Stimulated activated CD4-positive, alpha-beta T cell treated with anti-CD3 and anti-CD28 coated beads, Interleukin-15, amount 100 ng/mL, for 1 hour (primary cell): ENCODE results near the gene KCNF1.

Experiments used
- DNase-seq, 2 donors: peaks; one replicate each; pipeline ENCODE4 v3.0.0-alpha.2; 2020; ENCODE audit warnings: low read depth in 1 of 2, low spot score in 1 of 2

KCNF1 gene

DNA sequence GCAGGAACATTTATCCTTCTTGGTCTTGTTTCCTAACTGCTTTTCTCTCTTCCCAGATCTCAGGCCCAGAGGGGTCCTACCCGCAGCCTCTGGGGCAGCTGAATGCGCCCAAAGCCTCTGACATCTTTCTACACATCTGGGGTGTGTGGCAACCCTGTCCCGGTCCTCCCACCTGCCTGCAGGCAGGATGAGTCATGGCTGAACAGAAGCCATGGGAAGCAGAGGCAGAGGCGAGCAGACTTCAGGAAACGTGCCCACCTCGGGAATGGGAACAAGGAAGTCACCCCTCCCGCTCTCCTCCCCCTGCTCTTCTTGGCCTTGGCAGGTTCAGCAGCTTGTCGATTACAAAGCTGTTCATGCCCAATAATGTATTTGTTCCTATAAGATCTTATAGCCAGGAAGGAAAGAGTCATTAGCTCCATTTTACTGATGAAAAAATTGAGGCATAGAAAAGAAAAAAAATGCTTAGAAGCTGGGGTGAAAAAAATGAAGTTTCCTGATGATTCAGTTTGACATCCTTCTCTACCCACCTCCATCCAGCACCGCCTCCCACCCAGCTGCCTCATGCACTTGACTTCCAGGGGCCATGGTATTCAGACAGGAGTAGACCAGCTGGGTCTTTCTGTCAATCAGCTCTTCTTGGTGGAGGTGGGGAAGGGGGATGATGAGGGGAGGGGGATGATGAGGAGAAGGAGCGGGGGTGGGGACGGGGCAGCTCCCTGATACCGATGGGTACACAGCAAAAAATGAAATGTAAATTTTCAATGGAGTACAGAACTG is 10.4 kb upstream of the KCNF1 start:
- DNase-seq, result no peak

GRCh38 chr2:10903861-10904210 is 7.9 kb upstream of the KCNF1 start:
- DNase-seq, result no peak

- no peak for DNase-seq
These were observed 7.3 kb upstream of the KCNF1 start for GRCh38 chr2:10904455-10904854.

GRCh38 chr2:10905006-10905861 is 6.5 kb upstream of the KCNF1 start:
- no peak for DNase-seq

DNA sequence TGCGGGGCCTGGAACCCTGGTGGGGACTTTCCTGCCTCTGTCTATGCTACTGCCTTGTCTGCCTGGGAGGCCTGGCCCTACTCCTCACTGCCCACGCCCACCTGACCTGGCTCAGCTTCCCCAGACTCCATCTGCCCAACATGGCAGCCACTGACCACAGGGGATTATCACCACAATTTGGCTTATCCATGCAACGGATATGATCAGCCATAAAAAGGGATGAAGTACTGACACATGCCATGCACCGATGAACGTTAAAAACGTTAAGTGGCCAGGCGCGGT is 5.9 kb upstream of the KCNF1 start:
- DNase-seq, result no peak

GRCh38 chr2:10906926-10907625 is 4.7 kb upstream of the KCNF1 start:
- no peak for DNase-seq

- DNase-seq, result no peak
These were observed 3.5 kb upstream of the KCNF1 start for GRCh38 chr2:10908195-10908594.

- no peak for DNase-seq
These were observed 2.4 kb upstream of the KCNF1 start for GRCh38 chr2:10909050-10909995.

GRCh38 chr2:10909996-10910341 is 1.8 kb upstream of the KCNF1 start:
- DNase-seq, result no peak

- no peak for DNase-seq
These were observed 1.1 kb upstream of the KCNF1 start for GRCh38 chr2:10910625-10911024.

DNA sequence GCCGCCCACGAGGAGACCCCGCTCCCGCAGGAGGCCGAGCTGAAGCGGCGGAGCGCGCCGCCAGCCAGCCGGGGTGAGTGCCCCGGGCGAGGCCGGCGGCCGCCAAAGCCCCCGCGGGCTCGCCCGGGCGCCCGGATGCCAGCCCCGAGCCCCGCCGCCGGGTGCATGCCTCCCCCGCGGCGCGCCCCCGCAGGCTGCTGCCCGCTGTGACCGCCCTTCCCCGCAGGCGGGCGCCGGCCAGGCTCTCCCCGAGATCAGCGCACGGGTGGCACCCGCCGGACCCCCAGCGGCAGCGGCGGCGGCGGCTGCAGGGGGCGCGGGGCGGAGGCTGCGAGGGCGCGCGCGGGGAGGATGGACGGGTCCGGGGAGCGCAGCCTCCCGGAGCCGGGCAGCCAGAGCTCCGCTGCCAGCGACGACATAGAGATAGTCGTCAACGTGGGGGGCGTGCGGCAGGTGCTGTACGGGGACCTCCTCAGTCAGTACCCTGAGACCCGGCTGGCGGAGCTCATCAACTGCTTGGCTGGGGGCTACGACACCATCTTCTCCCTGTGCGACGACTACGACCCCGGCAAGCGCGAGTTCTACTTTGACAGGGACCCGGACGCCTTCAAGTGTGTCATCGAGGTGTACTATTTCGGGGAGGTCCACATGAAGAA is 470 bp downstream of the KCNF1 start:
- DNase-seq, result no peak

DNA sequence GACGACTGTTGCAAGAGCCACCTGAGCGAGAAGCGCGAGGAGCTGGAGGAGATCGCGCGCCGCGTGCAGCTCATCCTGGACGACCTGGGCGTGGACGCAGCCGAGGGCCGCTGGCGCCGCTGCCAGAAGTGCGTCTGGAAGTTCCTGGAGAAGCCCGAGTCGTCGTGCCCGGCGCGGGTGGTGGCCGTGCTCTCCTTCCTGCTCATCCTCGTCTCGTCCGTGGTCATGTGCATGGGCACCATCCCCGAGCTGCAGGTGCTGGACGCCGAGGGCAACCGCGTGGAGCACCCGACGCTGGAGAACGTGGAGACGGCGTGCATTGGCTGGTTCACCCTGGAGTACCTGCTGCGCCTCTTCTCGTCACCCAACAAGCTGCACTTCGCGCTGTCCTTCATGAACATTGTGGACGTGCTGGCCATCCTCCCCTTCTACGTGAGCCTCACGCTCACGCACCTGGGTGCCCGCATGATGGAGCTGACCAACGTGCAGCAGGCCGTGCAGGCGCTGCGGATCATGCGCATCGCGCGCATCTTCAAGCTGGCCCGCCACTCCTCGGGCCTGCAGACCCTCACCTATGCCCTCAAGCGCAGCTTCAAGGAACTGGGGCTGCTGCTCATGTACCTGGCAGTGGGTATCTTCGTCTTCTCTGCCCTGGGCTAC is 1.2 kb downstream of the KCNF1 start:
- no peak for DNase-seq

DNA sequence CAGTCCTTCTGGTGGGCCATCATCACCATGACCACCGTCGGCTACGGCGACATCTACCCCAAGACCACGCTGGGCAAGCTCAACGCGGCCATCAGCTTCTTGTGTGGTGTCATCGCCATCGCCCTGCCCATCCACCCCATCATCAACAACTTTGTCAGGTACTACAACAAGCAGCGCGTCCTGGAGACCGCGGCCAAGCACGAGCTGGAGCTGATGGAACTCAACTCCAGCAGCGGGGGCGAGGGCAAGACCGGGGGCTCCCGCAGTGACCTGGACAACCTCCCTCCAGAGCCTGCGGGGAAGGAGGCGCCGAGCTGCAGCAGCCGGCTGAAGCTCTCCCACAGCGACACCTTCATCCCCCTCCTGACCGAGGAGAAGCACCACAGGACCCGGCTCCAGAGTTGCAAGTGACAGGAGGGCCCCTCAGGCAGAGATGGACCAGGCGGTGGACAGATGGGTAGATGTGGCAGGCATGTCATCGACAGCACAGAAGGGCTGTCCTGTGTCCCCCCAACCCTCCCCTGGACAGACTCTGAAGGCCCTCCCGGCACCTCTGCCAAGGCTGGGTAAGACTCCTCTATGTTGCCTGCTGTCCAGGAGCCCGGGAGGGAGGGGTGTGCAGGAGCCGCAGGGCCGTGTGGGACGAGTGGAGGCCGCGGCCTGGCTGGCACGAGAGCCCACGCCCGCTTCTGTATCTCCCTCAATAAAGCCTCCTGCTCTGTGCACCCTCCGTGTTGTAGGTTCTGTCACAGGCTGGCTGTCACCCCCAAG is 2.0 kb downstream of the KCNF1 start:
- no peak for DNase-seq

- no peak for DNase-seq
These were observed 2.5 kb downstream of the KCNF1 start for GRCh38 chr2:10914272-10914693.

- no peak for DNase-seq
These were observed 3.5 kb downstream of the KCNF1 start for GRCh38 chr2:10915236-10915635.

DNA sequence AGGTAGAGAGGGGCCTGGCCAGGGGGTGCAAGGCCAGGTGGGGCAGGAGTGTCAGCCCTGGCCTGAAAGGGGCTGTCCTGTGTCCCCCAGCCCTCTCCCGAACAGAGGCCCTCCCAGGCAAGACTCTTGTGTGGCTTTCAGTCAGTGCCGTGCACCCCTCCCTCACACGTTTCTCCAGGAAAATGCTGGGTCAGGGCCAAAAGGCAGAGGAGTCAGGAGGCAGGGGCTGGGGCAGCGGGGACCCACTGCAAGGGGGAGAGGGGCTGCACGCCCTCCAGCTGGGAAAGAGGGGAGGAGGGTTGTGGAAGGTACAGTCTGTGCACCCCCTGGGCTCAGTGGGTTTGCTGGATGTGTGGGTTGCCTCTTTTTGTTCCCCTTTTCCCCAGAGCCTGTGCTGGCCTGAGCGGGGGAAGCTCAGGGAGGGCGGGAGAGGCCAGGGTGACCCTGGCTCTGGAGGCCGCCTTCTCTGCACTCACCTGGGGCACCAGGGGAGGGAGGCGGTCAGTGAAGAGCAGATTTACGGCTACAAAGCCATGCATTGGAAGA is 4.1 kb downstream of the KCNF1 start:
- DNase-seq, result no peak

- DNase-seq, result no peak
These were observed 5.2 kb downstream of the KCNF1 start for GRCh38 chr2:10916953-10917352.

- DNase-seq, result no peak
These were observed 6.2 kb downstream of the KCNF1 start for GRCh38 chr2:10917927-10918326.
